HCT116 (cell line): Measurements from ENCODE around the gene EEFSEC. TPM values are rescaled to one million over a fixed set of nuclear protein-coding genes. Genes with fewer than 3 reads are reported as not detected.

Experiments
- ATAC-seq: fragments of 200-7000 bp; cut with Tn5 transposase; 2 replicates; pipeline ENCODE4 v1.9.1; 2020; ENCODE audit warnings: mild to moderate bottlenecking, moderate library complexity
- BruUV-seq: library from RNA; stranded (reverse); fragments of 400-500 nt; replicated peaks from 2 replicates; lab custom pipeline; 2021; lab: Mats Ljungman, UMichigan
- CTCF ChIA-PET: fragments of 300-600 bp; sonication (Branson Sonifier 250); formaldehyde crosslinking; loops from one replicate; lab custom pipeline; 2021; ENCODE audit warnings: antibody characterized with exemption; lab: Charles Lee
- POLR2A ChIA-PET: fragments of 300-600, 350-600 bp; sonication (Branson Sonifier 250); formaldehyde crosslinking; loops from one replicate; lab custom pipeline; 2021; ENCODE audit warnings: antibody characterized with exemption; lab: Charles Lee
- RAD21 ChIA-PET, 2 experiments: fragments of 300-600 bp; sonication (Branson Sonifier 250); formaldehyde crosslinking; loops; one replicate each; lab custom pipeline; 2023; ENCODE audit warnings: low total read pairs in 2 of 2; ENCODE audit not compliant: uncharacterized antibody in 2 of 2, unreplicated experiment in 2 of 2, low non-redundant PET in 1 of 2; lab: Charles Lee
- DNase-seq: peaks from one replicate; pipeline ENCODE4 v3.0.0-alpha.2; 2010; ENCODE audit warnings: low read depth, low spot score
- H2AFZ ChIP-seq: fragments of 200-600 bp; shearing (Covaris generic), sonication (generic); 2 replicates; pipeline ENCODE4 v1.6.1; 2017; ENCODE audit warnings: low read depth, mixed run types, mixed read lengths, antibody characterized with exemption, low read length; ENCODE audit not compliant: poor library complexity, severe bottlenecking
- H3K27ac ChIP-seq: 2 replicates; pipeline ENCODE4 v1.5.1; 2012; ENCODE audit warnings: low read depth, low read length
- H3K27me3 ChIP-seq: fragments of 200-600 bp; sonication (generic); 2 replicates; pipeline ENCODE4 v1.6.1; 2016; ENCODE audit warnings: mixed run types, low read length, mixed read lengths; ENCODE audit not compliant: insufficient read depth
- H3K36me3 ChIP-seq, 2 experiments: fragments of 200-500 bp in 1 of 2; fragments of 200-600 bp in 1 of 2; sonication (Bioruptor generic) in 1 of 2; sonication (generic) in 1 of 2; 2 replicates each; pipeline versions ENCODE4 v1.5.1 to v1.6.1; 2014 to 2016; ENCODE audit warnings: low read length in 2 of 2, inconsistent platforms in 1 of 2, mixed read lengths in 1 of 2, mixed run types in 1 of 2; ENCODE audit not compliant: insufficient read depth in 2 of 2, control insufficient read depth in 1 of 2
- H3K4me1 ChIP-seq, 2 experiments: fragments of 200-600 bp in 1 of 2; sonication (generic) in 1 of 2; 2 replicates each; pipeline versions ENCODE4 v1.5.1 to v1.6.1; 2012 to 2017; ENCODE audit warnings: low read length in 2 of 2, inconsistent platforms in 1 of 2, mild to moderate bottlenecking in 1 of 2, mixed read lengths in 1 of 2, mixed run types in 1 of 2, moderate library complexity in 1 of 2; ENCODE audit not compliant: insufficient read depth in 2 of 2, control insufficient read depth in 1 of 2
- H3K4me2 ChIP-seq: fragments of 200-600 bp; sonication (generic); 2 replicates; pipeline ENCODE4 v1.6.1; 2017; ENCODE audit warnings: mixed run types, low read length, mixed read lengths
- H3K4me3 ChIP-seq, 2 experiments: fragments of 200-600 bp in 1 of 2; sonication (generic) in 1 of 2; replicated peaks in 1 of 2; 2 replicates each; pipeline ENCODE4 v1.5.1; 2011 to 2016; ENCODE audit warnings: low read length in 2 of 2, control low read depth in 1 of 2, low read depth in 1 of 2, mild to moderate bottlenecking in 1 of 2, mixed read lengths in 1 of 2, mixed run types in 1 of 2
- H3K79me2 ChIP-seq: fragments of 200-600 bp; sonication (generic); 2 replicates; pipeline ENCODE4 v1.6.1; 2017; ENCODE audit warnings: mild to moderate bottlenecking, mixed run types, low read length, moderate library complexity, mixed read lengths; ENCODE audit not compliant: insufficient read depth
- H3K9ac ChIP-seq: fragments of 200-600 bp; sonication (generic); 2 replicates; pipeline ENCODE4 v1.6.1; 2016; ENCODE audit warnings: low read length, mixed read lengths
- H3K9me2 ChIP-seq: fragments of 200-600 bp; sonication (generic), shearing (Covaris generic); 2 replicates; pipeline ENCODE4 v1.6.1; 2017; ENCODE audit warnings: mixed run types, mild to moderate bottlenecking, moderate library complexity; ENCODE audit not compliant: insufficient read depth
- H3K9me3 ChIP-seq, 2 experiments: fragments of 200-500 bp in 1 of 2; fragments of 200-600 bp in 1 of 2; sonication (Bioruptor generic) in 1 of 2; sonication (generic) in 1 of 2; 2 replicates each; pipeline ENCODE4 v1.6.1; 2014 to 2017; ENCODE audit warnings: low read length in 2 of 2, mixed read lengths in 2 of 2, inconsistent platforms in 1 of 2, low read depth in 1 of 2, mild to moderate bottlenecking in 1 of 2, mixed run types in 1 of 2, moderate library complexity in 1 of 2; ENCODE audit not compliant: control insufficient read depth in 1 of 2, insufficient read depth in 1 of 2
- H4K20me1 ChIP-seq: fragments of 200-600 bp; sonication (generic), shearing (Covaris generic); 2 replicates; pipeline ENCODE4 v1.6.1; 2017; ENCODE audit warnings: mixed run types, mild to moderate bottlenecking, moderate library complexity; ENCODE audit not compliant: insufficient read depth
- CBX3 ChIP-seq: IDR thresholded peaks from 2 replicates; pipeline ENCODE4 v1.6.1; 2012; ENCODE audit warnings: low read depth
- EGR1 ChIP-seq: IDR thresholded peaks from 2 replicates; pipeline ENCODE4 v1.6.1; 2012; ENCODE audit warnings: low read depth
- EZH2phosphoT487 ChIP-seq: fragments of 200-600 bp; IDR thresholded peaks from 2 replicates; pipeline ENCODE4 v1.6.1; 2018; ENCODE audit warnings: antibody characterized with exemption, borderline replicate concordance
- FOSL1 ChIP-seq: IDR thresholded peaks from 2 replicates; pipeline ENCODE4 v1.6.1; 2012; ENCODE audit warnings: low read depth
- JUND ChIP-seq: IDR thresholded peaks from 2 replicates; pipeline ENCODE4 v1.6.1; 2012
- RAD21 ChIP-seq: IDR thresholded peaks from 2 replicates; pipeline ENCODE4 v1.6.1; 2012; ENCODE audit warnings: low read depth, mild to moderate bottlenecking
- SIN3A ChIP-seq: IDR thresholded peaks from 2 replicates; pipeline ENCODE4 v1.6.1; 2012; ENCODE audit warnings: low read depth
- SRF ChIP-seq: IDR thresholded peaks from 2 replicates; pipeline ENCODE4 v1.6.1; 2012; ENCODE audit warnings: low read depth
- intact Hi-C: fragments of 100-400 bp; cut with micrococcal nuclease; formaldehyde crosslinking; loops from 2 replicates; pipeline ENCODE4 v1.10.0; 2022
- total RNA-seq: library from RNA; stranded (reverse); gene quantifications from one replicate; pipeline ENCODE4 v1.2.1, GENCODE V29; 2021; ENCODE audit not compliant: unreplicated experiment
- TF ChIP-seq, protein P1 (sequence below), 3 experiments: fragments of 200-600 bp in 1 of 3; sonication (generic) in 1 of 3; IDR thresholded peaks in 2 of 3; conservative IDR thresholded peaks in 1 of 3; 2 replicates each; pipeline ENCODE4 v1.5.1; 2012 to 2017; ENCODE audit warnings: low read depth in 2 of 3, low read length in 2 of 3, antibody characterized with exemption in 1 of 3, borderline replicate concordance in 1 of 3, control low read depth in 1 of 3, mild to moderate bottlenecking in 1 of 3, mixed read lengths in 1 of 3, mixed run types in 1 of 3, moderate library complexity in 1 of 3; ENCODE audit not compliant: insufficient read depth in 1 of 3

The EEFSEC gene
- total RNA-seq, 1 experiment from 2014 or later, result 16.1 TPM

DNA sequence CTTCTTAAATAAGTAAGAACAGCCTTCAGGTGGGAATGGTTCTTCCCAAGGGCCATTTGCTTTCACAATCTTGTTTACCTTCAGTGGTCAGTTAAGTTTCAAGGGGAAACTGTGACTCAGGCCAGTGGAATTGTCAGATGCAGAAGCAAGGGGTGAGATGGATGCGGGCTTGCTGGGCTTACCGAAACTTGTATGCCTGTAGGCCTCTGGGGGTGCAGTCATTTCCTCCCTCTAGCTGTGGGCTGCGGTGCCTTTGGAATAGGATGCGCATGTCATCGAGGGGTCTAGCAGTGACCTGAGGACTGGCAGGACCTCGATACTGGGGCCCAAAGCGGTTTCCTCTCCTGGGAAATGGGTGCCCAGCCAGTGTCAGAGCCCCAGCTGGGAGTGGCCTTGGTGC lies 121.6 kb downstream of the EEFSEC start (continued):
- TF ChIP-seq RAD21, result no peak
- no peak for TF ChIP-seq JUND

DNA sequence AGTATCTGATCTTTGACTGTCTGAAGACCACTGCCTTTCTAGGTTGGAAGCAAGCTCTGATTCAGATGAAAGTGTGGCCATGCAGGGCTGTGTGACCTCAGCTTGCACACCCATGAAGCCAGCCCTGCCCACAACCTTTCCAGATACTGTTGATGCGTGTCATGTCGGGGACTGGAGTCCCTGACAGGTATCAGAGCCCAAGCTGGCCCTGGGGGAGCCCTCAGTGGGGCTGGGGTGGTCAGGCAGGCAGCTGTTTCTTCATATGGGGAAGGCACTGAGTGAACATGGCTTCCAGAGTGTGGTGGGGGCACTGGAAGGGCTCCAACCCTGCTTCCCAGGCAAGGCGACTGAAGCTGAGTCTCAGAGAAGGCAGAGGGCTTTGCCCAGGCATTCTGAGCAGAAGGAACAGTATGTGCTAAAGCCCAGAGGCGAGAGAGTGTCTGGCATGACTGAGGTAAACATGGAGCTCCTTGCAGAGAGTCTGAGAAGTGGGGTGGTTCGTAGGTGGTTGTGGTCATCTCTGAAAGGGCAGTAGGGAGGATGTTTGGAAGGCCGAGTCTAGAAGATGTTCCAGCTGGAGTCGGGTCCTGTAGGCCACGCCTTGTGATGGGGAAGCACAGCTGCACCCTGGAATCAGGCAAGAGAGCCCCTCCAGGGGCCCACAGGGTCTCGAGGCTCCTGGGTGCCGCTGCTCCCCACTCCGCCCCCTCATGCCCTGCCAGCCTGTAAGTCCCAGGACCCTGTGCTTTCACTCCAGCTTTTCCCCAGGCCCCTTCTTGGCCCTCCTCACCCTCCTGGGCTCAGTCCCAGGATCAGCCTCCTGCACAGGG lies 122.2 kb downstream of the EEFSEC start:
- no peaks in the 10 kb centered on the region for H3K79me2 ChIP-seq
- H3K4me1 ChIP-seq, result no peaks in the 10 kb centered on the region
- H3K4me3 ChIP-seq, result no peak overlapping the region
- ChIA-PET CTCF (no interaction called here), RAD21 (no interaction called here)
- no peak overlapping the region for H3K4me2 ChIP-seq
- no TSS peak for BruUV-seq
- H3K9me3 ChIP-seq, result no peaks in the 10 kb centered on the region
- H2AFZ ChIP-seq, result no peak overlapping the region
- no peak overlapping the region for H3K27ac ChIP-seq
- no peaks in the 10 kb centered on the region for H3K9me2 ChIP-seq
- H3K36me3 ChIP-seq, result no peaks in the 10 kb centered on the region
- H3K9ac ChIP-seq, result no peak overlapping the region
- TF ChIP-seq EGR1 (no peak), FOSL1 (no peak), SRF (no peak), CBX3 (no peak), SIN3A (no peak), EZH2phosphoT487 (no peak)
- TF ChIP-seq, protein P1, sequence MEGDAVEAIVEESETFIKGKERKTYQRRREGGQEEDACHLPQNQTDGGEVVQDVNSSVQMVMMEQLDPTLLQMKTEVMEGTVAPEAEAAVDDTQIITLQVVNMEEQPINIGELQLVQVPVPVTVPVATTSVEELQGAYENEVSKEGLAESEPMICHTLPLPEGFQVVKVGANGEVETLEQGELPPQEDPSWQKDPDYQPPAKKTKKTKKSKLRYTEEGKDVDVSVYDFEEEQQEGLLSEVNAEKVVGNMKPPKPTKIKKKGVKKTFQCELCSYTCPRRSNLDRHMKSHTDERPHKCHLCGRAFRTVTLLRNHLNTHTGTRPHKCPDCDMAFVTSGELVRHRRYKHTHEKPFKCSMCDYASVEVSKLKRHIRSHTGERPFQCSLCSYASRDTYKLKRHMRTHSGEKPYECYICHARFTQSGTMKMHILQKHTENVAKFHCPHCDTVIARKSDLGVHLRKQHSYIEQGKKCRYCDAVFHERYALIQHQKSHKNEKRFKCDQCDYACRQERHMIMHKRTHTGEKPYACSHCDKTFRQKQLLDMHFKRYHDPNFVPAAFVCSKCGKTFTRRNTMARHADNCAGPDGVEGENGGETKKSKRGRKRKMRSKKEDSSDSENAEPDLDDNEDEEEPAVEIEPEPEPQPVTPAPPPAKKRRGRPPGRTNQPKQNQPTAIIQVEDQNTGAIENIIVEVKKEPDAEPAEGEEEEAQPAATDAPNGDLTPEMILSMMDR (IDR thresholded peaks at IDR 0.05 in 2 of 3, conservative IDR thresholded peaks at IDR 0.05 in 1 of 3; ENCODE audit: borderline replicate concordance in 1 of 3, insufficient read depth in 1 of 3, low read depth in 2 of 3, low read length in 2 of 3), result no peak
- TF ChIP-seq, all 23 proteins: peak for 0
- Histone ChIP-seq H4K20me1 (no peaks in the 10 kb centered on the region), H3K27me3 (no peaks in the 10 kb centered on the region)
- ATAC-seq, result no peak
- POLR2A ChIA-PET, result no interaction called here
- DNase-seq, result no peak
- intact Hi-C loops, result no loop called here
